GM19351 (cell line): ENCODE measurements around the gene DGKB.

Experiments
- ATAC-seq: cut with Tn5 transposase; IDR thresholded peaks from one replicate; pipeline ENCODE4 v1.9.1; 2021; ENCODE audit warnings: mild to moderate bottlenecking, moderate library complexity; ENCODE audit not compliant: unreplicated experiment

DGKB gene

DNA sequence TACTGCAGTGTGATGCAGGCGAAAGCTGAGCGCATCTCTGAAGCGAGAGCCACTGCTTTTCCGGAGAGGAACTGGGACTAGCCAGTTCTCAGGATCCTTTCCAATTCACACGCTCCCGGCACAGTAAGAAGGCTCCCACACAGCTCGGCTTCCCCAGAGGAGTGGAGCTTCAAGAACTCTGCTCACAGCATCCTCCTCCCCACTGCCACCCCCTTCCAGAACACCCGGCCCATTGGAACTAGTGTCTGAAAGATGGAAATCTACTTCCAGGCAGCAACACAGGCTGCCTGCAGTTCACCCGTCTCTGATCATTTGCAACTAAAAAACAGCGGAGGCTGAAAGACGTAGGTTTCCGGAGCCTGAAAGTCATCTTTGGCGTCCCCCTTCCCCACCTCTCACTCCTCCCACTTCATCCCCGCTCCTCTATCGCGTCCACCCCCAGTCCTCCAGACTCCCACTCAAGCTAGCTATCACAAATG is at the start of gene DGKB:
Gene DGKB (minus strand): TSS at position 163 of the 479 bp plus-strand sequence.
- no peak for ATAC-seq

GRCh38 chr7:14950013-14950412 is 47.5 kb upstream of the DGKB start:
- no peak for ATAC-seq

GRCh38 chr7:14938181-14938580 is 35.6 kb upstream of the DGKB start:
- no peak for ATAC-seq

DNA sequence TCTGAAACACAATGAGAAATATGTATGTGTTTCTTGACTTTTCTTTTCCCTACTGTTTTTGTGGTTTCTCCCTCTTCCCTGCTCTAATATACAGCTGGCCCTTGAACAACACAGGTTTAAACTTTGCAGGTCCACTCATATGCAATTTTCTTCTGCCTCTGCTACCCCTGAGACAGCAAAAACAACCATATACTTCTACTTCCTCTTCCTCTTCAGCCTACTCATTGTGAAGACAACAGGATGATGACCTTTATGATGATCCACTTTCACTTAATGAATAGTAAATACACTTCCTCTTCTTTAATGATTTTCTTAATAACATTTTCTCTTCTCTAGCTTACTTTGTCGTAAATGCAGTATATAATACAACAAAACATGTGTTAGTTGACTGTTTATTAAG is 35.0 kb upstream of the DGKB start:
- ATAC-seq: no peak

- ATAC-seq: no peak
Observed at GRCh38 chr7:14936554-14936953, 34.0 kb upstream of the DGKB start.

DNA sequence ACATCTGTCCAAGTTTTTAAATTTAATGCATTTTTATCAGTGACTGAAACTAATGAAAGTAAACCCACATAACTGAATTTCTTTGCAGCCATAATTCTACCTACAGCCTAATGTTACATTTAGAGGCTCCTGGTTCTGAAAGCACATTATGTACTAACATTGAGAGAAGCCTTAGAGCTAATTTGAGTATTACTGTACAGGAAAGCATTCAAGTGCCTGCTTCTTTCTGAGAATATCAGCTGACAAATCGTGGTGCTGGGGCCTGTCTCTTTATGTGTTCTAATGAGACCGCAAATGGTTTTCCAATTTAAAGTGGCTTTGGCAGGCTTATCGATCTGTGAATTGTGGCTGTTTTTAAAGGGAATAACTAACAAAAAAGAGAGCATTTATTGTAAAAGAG is 32.3 kb upstream of the DGKB start:
- no peak for ATAC-seq

DNA sequence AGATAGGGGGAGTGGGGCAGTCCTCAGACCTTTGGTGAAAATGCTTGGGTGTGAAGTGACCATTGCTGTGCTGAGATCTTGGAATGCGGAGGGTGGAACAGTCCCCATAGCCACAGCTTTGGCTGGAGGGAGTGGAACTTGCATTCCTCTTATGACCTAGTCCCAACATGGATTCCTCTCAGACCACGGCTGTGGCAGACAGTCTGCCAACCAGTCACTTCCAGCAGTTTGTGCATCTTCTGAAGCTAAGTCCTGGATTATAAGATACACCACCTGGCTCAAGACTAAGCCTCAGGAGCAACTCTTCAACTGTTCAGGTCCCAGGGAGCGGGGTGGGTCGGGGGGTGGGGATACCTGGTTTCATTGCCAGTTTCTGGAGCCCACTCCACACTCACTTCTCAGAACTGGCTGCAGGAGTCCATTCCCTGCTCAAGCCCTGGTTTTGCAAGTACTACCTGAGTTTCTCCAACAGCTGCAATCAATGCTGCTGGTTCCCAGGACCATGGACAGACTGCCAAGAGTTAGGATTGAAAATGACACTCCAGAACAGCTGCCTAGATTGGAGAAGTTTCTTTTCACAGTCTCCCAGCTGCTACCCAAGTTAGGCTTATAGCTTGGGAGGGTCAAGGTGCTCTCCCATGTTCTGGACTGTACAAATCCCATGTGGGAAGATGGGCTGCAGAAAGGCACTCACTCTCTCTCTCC is 29.1 kb upstream of the DGKB start:
- no peak for ATAC-seq

DNA sequence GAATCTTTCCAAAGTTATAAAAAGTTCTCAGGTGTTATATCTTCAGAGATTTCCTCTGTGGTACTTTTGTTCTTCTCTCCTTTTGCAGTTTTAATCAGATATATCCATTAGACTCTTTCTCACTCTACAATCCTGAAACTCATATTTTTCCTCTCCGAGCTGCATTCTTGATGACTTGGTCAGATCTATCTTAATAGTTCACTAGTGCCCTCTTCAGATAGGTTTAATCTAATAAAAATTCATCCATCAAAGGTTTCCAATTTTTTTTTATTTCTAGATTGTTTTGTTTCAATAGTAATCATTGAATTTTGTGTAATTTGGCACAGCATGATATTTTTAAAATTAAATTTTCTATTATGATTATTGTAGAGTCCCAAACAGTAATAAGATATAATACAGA is 21.8 kb upstream of the DGKB start:
- no peak for ATAC-seq

DNA sequence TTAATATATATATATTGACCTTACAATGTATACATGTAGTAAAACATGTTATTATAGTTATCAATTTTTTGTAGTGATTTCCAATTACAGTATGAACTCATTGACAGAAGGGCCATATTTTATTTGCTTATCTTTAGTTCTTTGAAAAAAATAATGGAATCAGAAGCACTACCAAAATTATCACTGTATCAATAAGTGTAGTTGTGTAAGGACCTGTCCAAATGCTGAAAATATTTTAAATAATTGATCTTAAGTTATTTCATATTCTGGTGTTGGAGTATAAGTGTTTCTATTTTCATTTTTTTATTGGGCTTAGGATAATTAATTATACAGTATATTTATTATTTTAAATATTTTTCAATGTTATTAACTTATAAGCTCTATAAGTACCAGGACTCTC is 8.5 kb upstream of the DGKB start:
- no peak for ATAC-seq

GRCh38 chr7:14908697-14909096 is 6.1 kb upstream of the DGKB start:
- no peak for ATAC-seq

- ATAC-seq: no peak
Observed at GRCh38 chr7:14905764-14906163, 3.2 kb upstream of the DGKB start.

- ATAC-seq: no peak
Observed at GRCh38 chr7:14900051-14900450, 2.5 kb downstream of the DGKB start.

- no peak for ATAC-seq
Observed at GRCh38 chr7:14899030-14899429, 3.5 kb downstream of the DGKB start.

- no peak for ATAC-seq
Observed at GRCh38 chr7:14896461-14896860, 6.1 kb downstream of the DGKB start.

DNA sequence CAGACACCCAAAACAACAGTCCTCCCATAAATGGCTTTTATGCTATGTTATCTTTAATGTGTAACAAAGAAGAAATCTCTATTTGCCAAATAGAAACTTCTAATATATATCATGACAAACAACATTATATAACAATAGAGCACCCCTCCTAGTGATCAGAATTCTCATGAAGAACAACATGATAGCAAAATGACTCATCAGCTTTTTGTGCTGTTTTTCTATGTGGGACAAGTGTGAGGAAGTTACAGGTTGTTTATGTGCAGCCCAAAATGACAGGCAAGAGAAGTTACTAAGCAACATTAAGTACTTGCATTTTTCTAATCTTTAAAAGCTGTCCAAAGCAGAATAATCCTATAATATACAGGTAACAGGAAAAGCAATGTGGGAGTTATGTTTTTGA is 7.7 kb downstream of the DGKB start:
- no peak for ATAC-seq

- ATAC-seq: no peak
Observed at GRCh38 chr7:14892961-14893360, 9.6 kb downstream of the DGKB start.

GRCh38 chr7:14891289-14891688 is 11.3 kb downstream of the DGKB start:
- ATAC-seq: no peak

DNA sequence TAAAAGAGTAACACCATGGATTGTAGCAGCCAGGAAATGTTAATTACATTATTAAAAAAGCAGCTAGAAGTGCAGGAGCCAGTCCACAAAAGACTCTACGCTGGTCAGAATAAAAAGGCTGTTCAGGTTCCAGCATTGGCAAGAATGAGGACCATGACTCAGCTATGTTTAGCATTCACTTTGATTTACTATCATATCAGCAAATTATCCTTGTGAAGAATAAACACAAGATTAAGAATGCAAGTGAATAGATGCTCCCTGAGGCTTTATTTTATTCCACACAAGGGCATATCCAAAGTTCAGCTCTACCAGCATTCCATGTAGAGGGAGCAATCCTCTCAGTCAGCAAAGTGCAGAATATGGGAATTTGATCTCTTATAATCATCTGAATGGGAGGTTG is 13.6 kb downstream of the DGKB start:
- ATAC-seq: no peak

- no peak for ATAC-seq
Observed at GRCh38 chr7:14886533-14886932, 16.0 kb downstream of the DGKB start.

- ATAC-seq: no peak
Observed at GRCh38 chr7:14875941-14876587, 26.5 kb downstream of the DGKB start.

DNA sequence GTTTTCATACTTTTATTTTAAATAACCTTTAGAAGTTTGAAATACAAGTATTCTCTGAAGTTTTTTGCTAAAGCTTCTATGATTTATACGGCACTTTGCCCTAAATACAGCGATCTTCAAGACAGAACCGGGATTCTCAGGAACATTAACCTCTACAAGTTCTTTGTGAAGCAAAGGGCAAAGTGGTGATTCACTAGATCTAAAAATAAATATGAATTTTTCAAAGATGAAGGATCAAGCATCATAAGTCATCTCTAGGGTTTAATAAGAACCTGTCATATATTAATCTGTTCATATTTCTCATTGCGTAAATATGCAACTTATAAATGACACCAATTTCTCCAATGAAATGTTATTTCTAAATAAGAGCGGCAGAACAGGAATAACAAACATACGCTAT is 30.7 kb downstream of the DGKB start:
- no peak for ATAC-seq

GRCh38 chr7:14870394-14870793 is 32.2 kb downstream of the DGKB start:
- no peak for ATAC-seq

DNA sequence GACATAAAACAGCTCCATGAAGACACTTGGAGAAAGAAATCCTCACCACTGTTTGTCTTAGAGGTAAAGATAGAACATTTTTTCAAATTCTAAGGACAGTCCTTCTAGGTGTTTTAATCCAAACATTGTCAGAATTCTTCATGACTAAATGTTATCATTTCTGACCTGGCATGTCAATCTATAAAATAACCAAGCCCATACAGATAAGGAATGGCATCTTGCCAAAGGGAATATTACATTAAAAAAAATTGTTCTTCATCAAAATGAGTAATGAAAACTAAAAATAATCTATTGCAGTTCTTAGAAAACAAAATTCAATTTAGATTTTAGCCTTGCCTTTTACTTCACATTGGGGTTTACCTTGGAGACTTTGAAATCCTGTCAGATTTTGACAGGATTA is 33.6 kb downstream of the DGKB start:
- ATAC-seq: no peak
